H9 (cell line): ENCODE results near the gene CYB5R2. TPM values are rescaled to one million over a fixed set of nuclear protein-coding genes. Genes with fewer than 3 reads are reported as not detected.

Source experiments
- DNase-seq: peaks from one replicate; pipeline ENCODE4 v3.0.0-alpha.2; 2017
- H2AFZ ChIP-seq: one replicate; pipeline ENCODE4 v1.6.1; 2013; ENCODE audit warnings: mild to moderate bottlenecking, low read length, control low read depth, moderate library complexity
- H2AK5ac ChIP-seq: 2 replicates; pipeline ENCODE4 v1.6.1; 2013; ENCODE audit warnings: low read length, control low read depth, mixed read lengths; ENCODE audit not compliant: insufficient read length
- H2BK120ac ChIP-seq: one replicate; pipeline ENCODE4 v1.6.1; 2013; ENCODE audit warnings: low read depth, mild to moderate bottlenecking, low read length, control low read depth, inconsistent platforms; ENCODE audit not compliant: poor library complexity, severe bottlenecking
- H2BK12ac ChIP-seq: 2 replicates; pipeline ENCODE4 v1.6.1; 2013; ENCODE audit warnings: low read length, control low read depth, mixed read lengths, low read depth; ENCODE audit not compliant: insufficient read length
- H2BK15ac ChIP-seq: 2 replicates; pipeline ENCODE4 v1.6.1; 2013; ENCODE audit warnings: low read depth, low read length, control low read depth
- H2BK20ac ChIP-seq: one replicate; pipeline ENCODE4 v1.6.1; 2013; ENCODE audit warnings: low read depth, mild to moderate bottlenecking, low read length, control low read depth, inconsistent platforms; ENCODE audit not compliant: poor library complexity, severe bottlenecking
- H2BK5ac ChIP-seq: 2 replicates; pipeline ENCODE4 v1.6.1; 2013; ENCODE audit warnings: low read length, control low read depth, mixed read lengths; ENCODE audit not compliant: insufficient read length
- H3K14ac ChIP-seq: 2 replicates; pipeline ENCODE4 v1.6.1; 2013; ENCODE audit warnings: low read length, control low read depth; ENCODE audit not compliant: insufficient read depth
- H3K18ac ChIP-seq: 2 replicates; pipeline ENCODE4 v1.6.1; 2013; ENCODE audit warnings: low read depth, mild to moderate bottlenecking, mixed read lengths, low read length, control low read depth; ENCODE audit not compliant: insufficient read length
- H3K23ac ChIP-seq: 2 replicates; pipeline ENCODE4 v1.6.1; 2013; ENCODE audit warnings: low read length, control low read depth, mixed read lengths, low read depth; ENCODE audit not compliant: insufficient read length
- H3K23me2 ChIP-seq: 2 replicates; pipeline ENCODE4 v1.6.1; 2013; ENCODE audit warnings: low read depth, mild to moderate bottlenecking, mixed read lengths, low read length, control low read depth; ENCODE audit not compliant: insufficient read length, poor library complexity, severe bottlenecking
- H3K27ac ChIP-seq: 2 replicates; pipeline ENCODE4 v1.5.1; 2013; ENCODE audit warnings: low read length, control low read depth, mixed read lengths, low read depth; ENCODE audit not compliant: insufficient read length
- H3K27me3 ChIP-seq: 2 replicates; pipeline ENCODE4 v1.6.1; 2013; ENCODE audit warnings: low read length, control low read depth, inconsistent platforms; ENCODE audit not compliant: insufficient read depth
- H3K4ac ChIP-seq: 2 replicates; pipeline ENCODE4 v1.6.1; 2013; ENCODE audit warnings: low read depth, mild to moderate bottlenecking, control low read depth, inconsistent platforms, low read length, moderate library complexity
- H3K4me1 ChIP-seq: 2 replicates; pipeline ENCODE4 v1.6.1; 2013; ENCODE audit warnings: low read length, control low read depth, inconsistent platforms; ENCODE audit not compliant: insufficient read depth
- H3K4me2 ChIP-seq: 2 replicates; pipeline ENCODE4 v1.6.1; 2013; ENCODE audit warnings: low read length, control low read depth, mixed read lengths; ENCODE audit not compliant: insufficient read length, insufficient read depth
- H3K56ac ChIP-seq: 2 replicates; pipeline ENCODE4 v1.6.1; 2013; ENCODE audit warnings: low read depth, mild to moderate bottlenecking, mixed read lengths, low read length, control low read depth; ENCODE audit not compliant: insufficient read length
- H3K79me1 ChIP-seq: 2 replicates; pipeline ENCODE4 v1.6.1; 2013; ENCODE audit warnings: low read depth, mild to moderate bottlenecking, moderate library complexity, low read length, control low read depth, inconsistent platforms; ENCODE audit not compliant: insufficient read depth, poor library complexity, severe bottlenecking
- H3K79me2 ChIP-seq: 2 replicates; pipeline ENCODE4 v1.6.1; 2013; ENCODE audit warnings: low read length, control low read depth, inconsistent platforms; ENCODE audit not compliant: insufficient read depth
- H3K9ac ChIP-seq: 2 replicates; pipeline ENCODE4 v1.6.1; 2013; ENCODE audit warnings: low read length, control low read depth, mixed read lengths; ENCODE audit not compliant: insufficient read length; ENCODE audit errors: extremely low read depth
- H3K9me3 ChIP-seq: one replicate; pipeline ENCODE4 v1.6.1; 2013; ENCODE audit warnings: low read depth, low read length, inconsistent platforms; ENCODE audit not compliant: control insufficient read depth
- H3T11ph ChIP-seq: one replicate; pipeline ENCODE4 v1.6.1; 2013; ENCODE audit warnings: mild to moderate bottlenecking, low read length, control low read depth, inconsistent platforms
- H4K20me1 ChIP-seq: one replicate; pipeline ENCODE4 v1.6.1; 2013; ENCODE audit not compliant: control insufficient read depth, insufficient read length, insufficient read depth
- H4K5ac ChIP-seq: 2 replicates; pipeline ENCODE4 v1.6.1; 2013; ENCODE audit warnings: low read depth, mild to moderate bottlenecking, mixed read lengths, low read length, control low read depth; ENCODE audit not compliant: insufficient read length
- H4K8ac ChIP-seq: replicated peaks from 2 replicates; pipeline ENCODE4 v1.6.1; 2013; ENCODE audit warnings: low read length, control low read depth, mixed read lengths, low read depth; ENCODE audit not compliant: insufficient read length
- H4K91ac ChIP-seq: 2 replicates; pipeline ENCODE4 v1.6.1; 2013; ENCODE audit warnings: low read depth, mild to moderate bottlenecking, moderate library complexity, mixed read lengths, low read length, control low read depth; ENCODE audit not compliant: insufficient read length
- H3K27ac Mint-ChIP-seq, 3 experiments: 2 replicates in 2 of 3; 3 replicates in 1 of 3; pipeline ENCODE4 v1.8.0; 2020 to 2021; ENCODE audit warnings: mixed read lengths in 3 of 3, mild to moderate bottlenecking in 1 of 3, moderate library complexity in 1 of 3
- H3K27me3 Mint-ChIP-seq: 2 replicates; pipeline ENCODE4 v1.8.0; 2021; ENCODE audit warnings: low read depth, mild to moderate bottlenecking, moderate library complexity, mixed read lengths
- H3K36me3 Mint-ChIP-seq, 3 experiments: 2 replicates in 2 of 3; 3 replicates in 1 of 3; pipeline ENCODE4 v1.8.0; 2020 to 2021; ENCODE audit warnings: low read depth in 3 of 3, mixed read lengths in 3 of 3; ENCODE audit not compliant: insufficient read depth in 1 of 3
- H3K4me1 Mint-ChIP-seq, 2 experiments: 2 replicates each; pipeline ENCODE4 v1.8.0; 2020; ENCODE audit warnings: mixed read lengths in 2 of 2
- H3K4me3 Mint-ChIP-seq, 2 experiments: 2 replicates in 1 of 2; 3 replicates in 1 of 2; pipeline ENCODE4 v1.8.0; 2020 to 2021; ENCODE audit warnings: mild to moderate bottlenecking in 2 of 2, mixed read lengths in 2 of 2, moderate library complexity in 1 of 2
- H3K9me3 Mint-ChIP-seq, 2 experiments: 2 replicates in 1 of 2; 3 replicates in 1 of 2; pipeline ENCODE4 v1.8.0; 2020; ENCODE audit warnings: mild to moderate bottlenecking in 2 of 2, mixed read lengths in 2 of 2, moderate library complexity in 1 of 2
- WGBS: extraction: QIAGEN DNeasy Blood & Tissue Kit; methylation state at CpG from one replicate; pipeline ENCODE4 v1.1.7; 2013; ENCODE audit warnings: missing lambda C conversion rate, low lambda C conversion rate, mixed read lengths; ENCODE audit not compliant: insufficient read length; ENCODE audit errors: extremely low coverage; 5-methylcytosine and 5-hydroxymethylcytosine counted together
- total RNA-seq: library from RNA; stranded (reverse); gene quantifications from 2 replicates; pipeline ENCODE4 v1.2.1, GENCODE V29; 2021
- TF ChIP-seq, protein P1 (sequence below): fragments of 200-600 bp; sonication (generic); conservative IDR thresholded peaks from 3 replicates; pipeline ENCODE4 v1.8.0; 2021; ENCODE audit warnings: antibody characterized with exemption, mild to moderate bottlenecking

CYB5R2 gene
- total RNA-seq, 1 experiment from 2014 or later = 44.5 TPM

DNA sequence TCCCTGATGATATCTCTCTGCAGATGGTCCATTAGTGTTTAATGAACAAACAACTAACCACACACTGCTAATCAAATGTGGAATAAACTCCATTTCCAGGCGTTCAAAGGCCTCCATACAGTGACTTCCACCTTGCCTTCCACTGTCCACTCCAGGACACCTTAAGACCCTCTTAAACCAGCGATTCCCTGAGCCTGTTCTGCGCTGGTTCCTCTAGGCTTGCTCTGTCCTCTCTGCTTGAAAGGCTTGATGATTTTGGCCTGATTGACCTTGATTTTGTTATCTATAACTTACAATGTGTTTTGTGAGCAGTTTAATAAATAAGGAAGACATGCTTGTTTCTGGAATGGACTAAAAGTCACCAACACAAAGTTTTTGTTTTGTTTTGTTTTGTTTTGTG is 20.9 kb upstream of the CYB5R2 start:
- no peaks in the 10 kb centered on the region for H3K79me1 ChIP-seq
- H3K23ac ChIP-seq = no peak overlapping the region
- H3K27ac ChIP-seq = no peak overlapping the region
- no peaks in the 10 kb centered on the region for H3K9me3 ChIP-seq
- no peaks in the 10 kb centered on the region for H3K23me2 ChIP-seq
- H3K79me2 ChIP-seq = no peaks in the 10 kb centered on the region
- H3K4me1 ChIP-seq = no peaks in the 10 kb centered on the region
- no peak overlapping the region for H2BK12ac ChIP-seq
- no CpG with 5 or more reads among the region's 3 CpGs for WGBS
- no peak overlapping the region for H3K56ac ChIP-seq
- no peak overlapping the region for H4K8ac ChIP-seq
- no peak overlapping the region for H3K14ac ChIP-seq
- H3K4me1 Mint-ChIP-seq = peaks cover 15 to 17% of the 10 kb centered on the region in 2 experiments
- H3K9me3 Mint-ChIP-seq = no peaks in the 10 kb centered on the region; a peak in 1 of 5 replicates
- H2BK15ac ChIP-seq = no peak overlapping the region
- H3K36me3 Mint-ChIP-seq = no peaks in the 10 kb centered on the region
- no peaks in the 10 kb centered on the region for H3K27me3 ChIP-seq
- H3K27ac Mint-ChIP-seq = no peak overlapping the region
- H3K4me3 Mint-ChIP-seq = no peak overlapping the region
- H2BK20ac ChIP-seq = no peak overlapping the region
- no peak overlapping the region for H3K4ac ChIP-seq
- no peak overlapping the region for H4K91ac ChIP-seq
- TF ChIP-seq, protein P1, sequence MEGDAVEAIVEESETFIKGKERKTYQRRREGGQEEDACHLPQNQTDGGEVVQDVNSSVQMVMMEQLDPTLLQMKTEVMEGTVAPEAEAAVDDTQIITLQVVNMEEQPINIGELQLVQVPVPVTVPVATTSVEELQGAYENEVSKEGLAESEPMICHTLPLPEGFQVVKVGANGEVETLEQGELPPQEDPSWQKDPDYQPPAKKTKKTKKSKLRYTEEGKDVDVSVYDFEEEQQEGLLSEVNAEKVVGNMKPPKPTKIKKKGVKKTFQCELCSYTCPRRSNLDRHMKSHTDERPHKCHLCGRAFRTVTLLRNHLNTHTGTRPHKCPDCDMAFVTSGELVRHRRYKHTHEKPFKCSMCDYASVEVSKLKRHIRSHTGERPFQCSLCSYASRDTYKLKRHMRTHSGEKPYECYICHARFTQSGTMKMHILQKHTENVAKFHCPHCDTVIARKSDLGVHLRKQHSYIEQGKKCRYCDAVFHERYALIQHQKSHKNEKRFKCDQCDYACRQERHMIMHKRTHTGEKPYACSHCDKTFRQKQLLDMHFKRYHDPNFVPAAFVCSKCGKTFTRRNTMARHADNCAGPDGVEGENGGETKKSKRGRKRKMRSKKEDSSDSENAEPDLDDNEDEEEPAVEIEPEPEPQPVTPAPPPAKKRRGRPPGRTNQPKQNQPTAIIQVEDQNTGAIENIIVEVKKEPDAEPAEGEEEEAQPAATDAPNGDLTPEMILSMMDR = no peak
- H3K18ac ChIP-seq = no peak overlapping the region
- no peak overlapping the region for H2AK5ac ChIP-seq
- no peaks in the 10 kb centered on the region for H4K20me1 ChIP-seq
- no peak overlapping the region for H3T11ph ChIP-seq
- H3K9ac ChIP-seq = no peak overlapping the region
- DNase-seq = no peak
- H2AFZ ChIP-seq = no peak overlapping the region
- H2BK120ac ChIP-seq = no peak overlapping the region
- H2BK5ac ChIP-seq = no peak overlapping the region
- no peak overlapping the region for H3K4me2 ChIP-seq
- no peak overlapping the region for H4K5ac ChIP-seq
- peaks cover 13% of the 10 kb centered on the region; the same call in 1 of the 2 replicates for H3K27me3 Mint-ChIP-seq
